ES-I3 (cell line): ENCODE data around the gene RIMBP2.
"Not testable (repeated sequence)": the region's sequence is repeated elsewhere in the genome, so short reads cannot be mapped to it uniquely, and the experiment has no call there.

ENCODE experiments used
- H3K36me3 ChIP-seq: 2 replicates; pipeline ENCODE4 v1.6.1; 2013; ENCODE audit warnings: mild to moderate bottlenecking, low read length, control low read depth, moderate library complexity; ENCODE audit not compliant: insufficient read depth
- H3K4me1 ChIP-seq: 2 replicates; pipeline ENCODE4 v1.6.1; 2013; ENCODE audit warnings: mild to moderate bottlenecking, control low read depth, low read length; ENCODE audit not compliant: insufficient read depth
- H3K9ac ChIP-seq: 2 replicates; pipeline ENCODE4 v1.6.1; 2013; ENCODE audit warnings: low read depth, mild to moderate bottlenecking, low read length, moderate library complexity
- H3K9me3 ChIP-seq: 2 replicates; pipeline ENCODE4 v1.6.1; 2013; ENCODE audit warnings: mild to moderate bottlenecking, low read length, moderate library complexity; ENCODE audit not compliant: control insufficient read depth, insufficient read depth

The RIMBP2 gene

GRCh38 chr12:130658145-130658911 is 57.8 kb downstream of the RIMBP2 start:
- H3K36me3 ChIP-seq = no peaks in the 10 kb centered on the region; the same call in 1 of the 2 replicates
- H3K9ac ChIP-seq = no peak overlapping the region
- peaks cover 5% of the 10 kb centered on the region; the same call in 1 of the 2 replicates for H3K9me3 ChIP-seq
- no peaks in the 10 kb centered on the region for H3K4me1 ChIP-seq

GRCh38 chr12:130656411-130656810 is 59.7 kb downstream of the RIMBP2 start:
- H3K36me3 ChIP-seq = no peaks in the 10 kb centered on the region; the same call in 1 of the 2 replicates
- no peaks in the 10 kb centered on the region for H3K4me1 ChIP-seq
- peaks cover 5% of the 10 kb centered on the region; the same call in 1 of the 2 replicates for H3K9me3 ChIP-seq
- H3K9ac ChIP-seq = no peak overlapping the region

GRCh38 chr12:130655881-130656280 is 60.2 kb downstream of the RIMBP2 start:
- no peaks in the 10 kb centered on the region for H3K4me1 ChIP-seq
- no peak overlapping the region for H3K9ac ChIP-seq
- no peaks in the 10 kb centered on the region; the same call in 1 of the 2 replicates for H3K36me3 ChIP-seq
- peaks cover 5% of the 10 kb centered on the region; the same call in 1 of the 2 replicates for H3K9me3 ChIP-seq

GRCh38 chr12:130655010-130655409 is 61.1 kb downstream of the RIMBP2 start:
- no peaks in the 10 kb centered on the region for H3K4me1 ChIP-seq
- H3K9ac ChIP-seq = no peak overlapping the region
- H3K36me3 ChIP-seq = no peaks in the 10 kb centered on the region; the same call in 1 of the 2 replicates
- peaks cover 5% of the 10 kb centered on the region; the same call in 1 of the 2 replicates for H3K9me3 ChIP-seq

GRCh38 chr12:130651188-130651959 is 64.7 kb downstream of the RIMBP2 start:
- Histone ChIP-seq H3K4me1 (no peaks in the 10 kb centered on the region), H3K36me3 (no peaks in the 10 kb centered on the region; the same call in 1 of the 2 replicates), H3K9ac (no peak overlapping the region), H3K9me3 (peaks cover 5% of the 10 kb centered on the region; the same call in 1 of the 2 replicates)

GRCh38 chr12:130650131-130650530 is 66.0 kb downstream of the RIMBP2 start:
- Histone ChIP-seq H3K9ac (no peak overlapping the region), H3K4me1 (no peaks in the 10 kb centered on the region), H3K9me3 (peaks cover 5% of the 10 kb centered on the region; the same call in 1 of the 2 replicates), H3K36me3 (no peaks in the 10 kb centered on the region; the same call in 1 of the 2 replicates)

GRCh38 chr12:130649101-130650045 is 66.7 kb downstream of the RIMBP2 start:
- H3K36me3 ChIP-seq = no peaks in the 10 kb centered on the region; the same call in 1 of the 2 replicates
- no peak overlapping the region for H3K9ac ChIP-seq
- no peaks in the 10 kb centered on the region for H3K4me1 ChIP-seq
- peaks cover 2% of the 10 kb centered on the region; the same call in 1 of the 2 replicates for H3K9me3 ChIP-seq

- no peaks in the 10 kb centered on the region for H3K36me3 ChIP-seq
- H3K9me3 ChIP-seq = no peaks in the 10 kb centered on the region
- no peak overlapping the region for H3K9ac ChIP-seq
- no peaks in the 10 kb centered on the region for H3K4me1 ChIP-seq
These were observed 68.3 kb downstream of the RIMBP2 start for GRCh38 chr12:130647814-130648213.

- H3K36me3 ChIP-seq = no peaks in the 10 kb centered on the region
- H3K9ac ChIP-seq = no peak overlapping the region
- H3K4me1 ChIP-seq = no peaks in the 10 kb centered on the region
- H3K9me3 ChIP-seq = no peaks in the 10 kb centered on the region
These were observed 69.3 kb downstream of the RIMBP2 start for GRCh38 chr12:130646716-130647370.

GRCh38 chr12:130646191-130646590 is 69.9 kb downstream of the RIMBP2 start:
- H3K9ac ChIP-seq, H3K36me3 ChIP-seq, H3K4me1 ChIP-seq, H3K9me3 ChIP-seq: not testable (repeated sequence)

GRCh38 chr12:130645751-130646150 is 70.3 kb downstream of the RIMBP2 start:
- Histone ChIP-seq H3K4me1 (no peaks in the 10 kb centered on the region), H3K9ac (no peak overlapping the region), H3K36me3 (no peaks in the 10 kb centered on the region), H3K9me3 (no peaks in the 10 kb centered on the region)

- Histone ChIP-seq H3K36me3 (no peaks in the 10 kb centered on the region), H3K9ac (no peak overlapping the region), H3K4me1 (no peaks in the 10 kb centered on the region), H3K9me3 (no peaks in the 10 kb centered on the region)
These were observed 71.5 kb downstream of the RIMBP2 start for GRCh38 chr12:130644566-130644965.

GRCh38 chr12:130644146-130644545 is 72.0 kb downstream of the RIMBP2 start:
- H3K4me1 ChIP-seq = no peaks in the 10 kb centered on the region
- H3K36me3 ChIP-seq = no peaks in the 10 kb centered on the region
- H3K9me3 ChIP-seq = no peaks in the 10 kb centered on the region
- no peak overlapping the region for H3K9ac ChIP-seq
